CD4-positive, alpha-beta T cell (primary cell): ENCODE measurements around the gene TBC1D19. TPM values are rescaled to one million over a fixed set of nuclear protein-coding genes. Genes with fewer than 3 reads are reported as not detected.

ENCODE experiments used
- ATAC-seq: fragments of 200-7000 bp; cut with Tn5 transposase; one replicate; pipeline ENCODE4 v1.10.0; 2022; ENCODE audit warnings: mild to moderate bottlenecking; ENCODE audit not compliant: poor library complexity
- CTCF ChIA-PET: fragments of 350-600 bp; sonication (Branson Sonifier 250); formaldehyde crosslinking; loops from one replicate; lab custom pipeline; 2021; ENCODE audit warnings: antibody characterized with exemption, inconsistent platforms; lab: Charles Lee
- POLR2A ChIA-PET: fragments of 350-600 bp; sonication (Branson Sonifier 250); formaldehyde crosslinking; loops from one replicate; lab custom pipeline; 2021; ENCODE audit warnings: antibody characterized with exemption, inconsistent platforms; lab: Charles Lee
- DNase-seq, 14 experiments: peaks; one replicate each; pipeline ENCODE4 v3.0.0-alpha.2; 2013 to 2020; ENCODE audit warnings: mixed read lengths in 2 of 14
- H3K27ac ChIP-seq, 2 donors: one replicate each; pipeline versions ENCODE4 v1.5.1 to v1.7.0; 2013; ENCODE audit warnings: low read length in 2 of 2, low read depth in 1 of 2, mild to moderate bottlenecking in 1 of 2
- H3K27me3 ChIP-seq, 2 experiments: 1 replicate in 1 of 2; 2 replicates in 1 of 2; pipeline versions ENCODE4 v1.6.1 to v1.7.0; 2013; ENCODE audit warnings: low read length in 2 of 2, control low read depth in 1 of 2, mild to moderate bottlenecking in 1 of 2, moderate library complexity in 1 of 2; ENCODE audit not compliant: insufficient read depth in 2 of 2, control insufficient read depth in 1 of 2
- H3K36me3 ChIP-seq: one replicate; pipeline ENCODE4 v1.6.1; 2013; ENCODE audit warnings: low read length, control low read depth; ENCODE audit not compliant: insufficient read depth
- H3K4me1 ChIP-seq: one replicate; pipeline ENCODE4 v1.6.1; 2013; ENCODE audit warnings: low read length, control low read depth; ENCODE audit not compliant: insufficient read depth
- H3K4me3 ChIP-seq: one replicate; pipeline ENCODE4 v1.5.1; 2013; ENCODE audit warnings: mild to moderate bottlenecking, low read length, moderate library complexity
- H3K9me3 ChIP-seq, 2 experiments: 1 replicate in 1 of 2; 2 replicates in 1 of 2; pipeline versions ENCODE4 v1.6.1 to v1.7.0; 2013; ENCODE audit warnings: low read length in 2 of 2, mild to moderate bottlenecking in 2 of 2, control low read depth in 1 of 2, moderate library complexity in 1 of 2; ENCODE audit not compliant: control insufficient read depth in 1 of 2, insufficient read depth in 1 of 2
- H3K27ac Mint-ChIP-seq: one replicate; pipeline ENCODE4 v1.8.0; 2020; ENCODE audit warnings: mixed read lengths
- H3K27me3 Mint-ChIP-seq: one replicate; pipeline ENCODE4 v1.8.0; 2021; ENCODE audit warnings: mixed read lengths
- H3K36me3 Mint-ChIP-seq: one replicate; pipeline ENCODE4 v1.8.0; 2021; ENCODE audit warnings: low read depth, mixed read lengths
- H3K4me1 Mint-ChIP-seq: one replicate; pipeline ENCODE4 v1.8.0; 2021; ENCODE audit warnings: low read depth, mixed read lengths
- H3K4me3 Mint-ChIP-seq: one replicate; pipeline ENCODE4 v1.8.0; 2020; ENCODE audit warnings: mild to moderate bottlenecking, mixed read lengths
- H3K9me3 Mint-ChIP-seq: one replicate; pipeline ENCODE4 v1.8.0; 2020; ENCODE audit warnings: mixed read lengths
- intact Hi-C, 2 experiments: fragments of 100-400 bp; cut with DNase I in 1 of 2; cut with micrococcal nuclease in 1 of 2; formaldehyde crosslinking; loops; one replicate each; pipeline versions ENCODE4 v1.15.1 to v1.9.0; 2023 to 2025; cut with DNase I, micrococcal nuclease
- total RNA-seq, 174 experiments: library from RNA in 2 of 174; stranded (reverse) in 2 of 174; gene quantifications; one replicate each; pipeline ENCODE4 v1.2.3 and lab custom pipeline; 2021 to 2026
- TF ChIP-seq, protein P1 (sequence below): fragments of 200-600 bp; IDR thresholded peaks from one replicate; pipeline ENCODE4 v1.8.0; 2022; ENCODE audit warnings: antibody characterized with exemption, mild to moderate bottlenecking

Gene TBC1D19
- total RNA-seq, 2 experiments from 2014 or later = 4.0 to 4.8 TPM

GRCh38 chr4:26719954-26720552 is 136.2 kb downstream of the TBC1D19 start:
- CTCF ChIA-PET = no interaction called here
- no peak for ATAC-seq
- H3K9me3 Mint-ChIP-seq = no peaks in the 10 kb centered on the region

DNA sequence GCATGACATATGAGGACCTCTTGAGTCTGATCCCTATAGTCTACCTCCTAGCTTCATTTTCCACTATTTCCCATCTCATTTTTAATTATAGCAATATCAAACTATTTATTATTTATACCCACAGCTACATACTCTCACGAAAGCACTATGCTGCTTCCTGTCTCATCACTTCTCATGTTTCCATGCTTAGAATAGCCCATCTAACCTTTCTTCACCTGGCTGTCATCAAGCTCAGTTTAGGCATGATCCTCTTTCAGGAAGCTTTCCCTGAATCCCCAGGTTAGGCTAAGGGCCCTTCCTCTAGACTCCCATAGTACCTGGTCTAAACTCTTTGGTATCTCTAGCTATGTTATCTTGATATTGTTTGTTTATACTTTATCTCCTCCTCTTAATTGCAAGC is 137.8 kb downstream of the TBC1D19 start:
- Histone ChIP-seq H3K9me3 (no peaks in the 10 kb centered on the region), H3K27me3 (no peaks in the 10 kb centered on the region), H3K4me3 (no peak overlapping the region), H3K27ac (no peak overlapping the region), H3K36me3 (no peaks in the 10 kb centered on the region), H3K4me1 (peaks cover 3% of the 10 kb centered on the region)
- intact Hi-C loops = loop anchor here (2.0 to 5.0 kb wide), 3 partner anchors 261 to 734 kb away; no protein-coding TSS in a partner anchor
- Mint-ChIP-seq H3K4me1 (peaks cover 13% of the 10 kb centered on the region), H3K27me3 (no peaks in the 10 kb centered on the region), H3K9me3 (no peaks in the 10 kb centered on the region), H3K27ac (no peak overlapping the region), H3K36me3 (peaks cover 16% of the 10 kb centered on the region), H3K4me3 (no peak overlapping the region)
- ChIA-PET POLR2A (no interaction called here), CTCF (no interaction called here)
- DNase-seq (no peak), ATAC-seq (no peak)
- TF ChIP-seq, protein P1, sequence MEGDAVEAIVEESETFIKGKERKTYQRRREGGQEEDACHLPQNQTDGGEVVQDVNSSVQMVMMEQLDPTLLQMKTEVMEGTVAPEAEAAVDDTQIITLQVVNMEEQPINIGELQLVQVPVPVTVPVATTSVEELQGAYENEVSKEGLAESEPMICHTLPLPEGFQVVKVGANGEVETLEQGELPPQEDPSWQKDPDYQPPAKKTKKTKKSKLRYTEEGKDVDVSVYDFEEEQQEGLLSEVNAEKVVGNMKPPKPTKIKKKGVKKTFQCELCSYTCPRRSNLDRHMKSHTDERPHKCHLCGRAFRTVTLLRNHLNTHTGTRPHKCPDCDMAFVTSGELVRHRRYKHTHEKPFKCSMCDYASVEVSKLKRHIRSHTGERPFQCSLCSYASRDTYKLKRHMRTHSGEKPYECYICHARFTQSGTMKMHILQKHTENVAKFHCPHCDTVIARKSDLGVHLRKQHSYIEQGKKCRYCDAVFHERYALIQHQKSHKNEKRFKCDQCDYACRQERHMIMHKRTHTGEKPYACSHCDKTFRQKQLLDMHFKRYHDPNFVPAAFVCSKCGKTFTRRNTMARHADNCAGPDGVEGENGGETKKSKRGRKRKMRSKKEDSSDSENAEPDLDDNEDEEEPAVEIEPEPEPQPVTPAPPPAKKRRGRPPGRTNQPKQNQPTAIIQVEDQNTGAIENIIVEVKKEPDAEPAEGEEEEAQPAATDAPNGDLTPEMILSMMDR = no peak

More at GRCh38 chr4:26719954-26720552, 136.2 kb downstream of the TBC1D19 start:
- no peak overlapping the region for H3K27ac Mint-ChIP-seq
- Histone ChIP-seq H3K4me1 (peaks cover 3% of the 10 kb centered on the region), H3K4me3 (no peak overlapping the region), H3K27me3 (no peaks in the 10 kb centered on the region), H3K36me3 (no peaks in the 10 kb centered on the region), H3K27ac (no peak overlapping the region), H3K9me3 (no peaks in the 10 kb centered on the region)
- TF ChIP-seq, protein P1 = peak; percentile 50
- POLR2A ChIA-PET = no interaction called here
- no peaks in the 10 kb centered on the region for H3K27me3 Mint-ChIP-seq
- H3K4me1 Mint-ChIP-seq = peaks cover 12% of the 10 kb centered on the region
- intact Hi-C loops = loop anchor here (2.0 to 10.0 kb wide), 4 partner anchors 259 to 733 kb away; no protein-coding TSS in a partner anchor
- H3K36me3 Mint-ChIP-seq = peaks cover 8% of the 10 kb centered on the region
- peak in 2 of 14 experiments; percentile 3 to 14 for DNase-seq
- no peak overlapping the region for H3K4me3 Mint-ChIP-seq

- DNase-seq = peak in 4 of 14 experiments; percentile 1 to 57 (median 10)
- H3K36me3 Mint-ChIP-seq = peaks cover 16% of the 10 kb centered on the region
- intact Hi-C loops = loop anchor here (5.0 kb wide), 2 partner anchors 266 to 736 kb away; no protein-coding TSS in a partner anchor
- no peak overlapping the region for H3K27ac Mint-ChIP-seq
- Histone ChIP-seq H3K4me1 (peaks cover 3% of the 10 kb centered on the region), H3K36me3 (no peaks in the 10 kb centered on the region), H3K27ac (no peak overlapping the region), H3K27me3 (no peaks in the 10 kb centered on the region), H3K9me3 (no peaks in the 10 kb centered on the region), H3K4me3 (no peak overlapping the region)
- TF ChIP-seq, protein P1 = no peak
- ChIA-PET POLR2A (interaction anchor here (0.7 kb wide), 1 partner anchor 9 kb away, joined by 3 read pairs; no protein-coding TSS in a partner anchor), CTCF (no interaction called here)
- H3K9me3 Mint-ChIP-seq = no peaks in the 10 kb centered on the region
- H3K4me1 Mint-ChIP-seq = peaks cover 13% of the 10 kb centered on the region
- no peak overlapping the region for H3K4me3 Mint-ChIP-seq
- ATAC-seq = no peak
- H3K27me3 Mint-ChIP-seq = no peaks in the 10 kb centered on the region
These were observed 139.3 kb downstream of the TBC1D19 start for GRCh38 chr4:26723216-26723615.
